H9 (cell line): ENCODE measurements around the gene RAB11FIP4. TPM values are rescaled to one million over a fixed set of nuclear protein-coding genes. Genes with fewer than 3 reads are reported as not detected.
A peak's percentile ranks its signal among the peaks of the same experiment; 100 is the strongest.

Experiments
- DNase-seq: peaks from one replicate; pipeline ENCODE4 v3.0.0-alpha.2; 2017
- H2AFZ ChIP-seq: one replicate; pipeline ENCODE4 v1.6.1; 2013; ENCODE audit warnings: mild to moderate bottlenecking, low read length, control low read depth, moderate library complexity
- H2AK5ac ChIP-seq: 2 replicates; pipeline ENCODE4 v1.6.1; 2013; ENCODE audit warnings: low read length, control low read depth, mixed read lengths; ENCODE audit not compliant: insufficient read length
- H2BK120ac ChIP-seq: one replicate; pipeline ENCODE4 v1.6.1; 2013; ENCODE audit warnings: low read depth, mild to moderate bottlenecking, low read length, control low read depth, inconsistent platforms; ENCODE audit not compliant: poor library complexity, severe bottlenecking
- H2BK12ac ChIP-seq: 2 replicates; pipeline ENCODE4 v1.6.1; 2013; ENCODE audit warnings: low read length, control low read depth, mixed read lengths, low read depth; ENCODE audit not compliant: insufficient read length
- H2BK15ac ChIP-seq: 2 replicates; pipeline ENCODE4 v1.6.1; 2013; ENCODE audit warnings: low read depth, low read length, control low read depth
- H2BK20ac ChIP-seq: one replicate; pipeline ENCODE4 v1.6.1; 2013; ENCODE audit warnings: low read depth, mild to moderate bottlenecking, low read length, control low read depth, inconsistent platforms; ENCODE audit not compliant: poor library complexity, severe bottlenecking
- H2BK5ac ChIP-seq: 2 replicates; pipeline ENCODE4 v1.6.1; 2013; ENCODE audit warnings: low read length, control low read depth, mixed read lengths; ENCODE audit not compliant: insufficient read length
- H3K14ac ChIP-seq: 2 replicates; pipeline ENCODE4 v1.6.1; 2013; ENCODE audit warnings: low read length, control low read depth; ENCODE audit not compliant: insufficient read depth
- H3K18ac ChIP-seq: 2 replicates; pipeline ENCODE4 v1.6.1; 2013; ENCODE audit warnings: low read depth, mild to moderate bottlenecking, mixed read lengths, low read length, control low read depth; ENCODE audit not compliant: insufficient read length
- H3K23ac ChIP-seq: 2 replicates; pipeline ENCODE4 v1.6.1; 2013; ENCODE audit warnings: low read length, control low read depth, mixed read lengths, low read depth; ENCODE audit not compliant: insufficient read length
- H3K23me2 ChIP-seq: 2 replicates; pipeline ENCODE4 v1.6.1; 2013; ENCODE audit warnings: low read depth, mild to moderate bottlenecking, mixed read lengths, low read length, control low read depth; ENCODE audit not compliant: insufficient read length, poor library complexity, severe bottlenecking
- H3K27ac ChIP-seq: 2 replicates; pipeline ENCODE4 v1.5.1; 2013; ENCODE audit warnings: low read length, control low read depth, mixed read lengths, low read depth; ENCODE audit not compliant: insufficient read length
- H3K27me3 ChIP-seq: 2 replicates; pipeline ENCODE4 v1.6.1; 2013; ENCODE audit warnings: low read length, control low read depth, inconsistent platforms; ENCODE audit not compliant: insufficient read depth
- H3K4ac ChIP-seq: 2 replicates; pipeline ENCODE4 v1.6.1; 2013; ENCODE audit warnings: low read depth, mild to moderate bottlenecking, control low read depth, inconsistent platforms, low read length, moderate library complexity
- H3K4me1 ChIP-seq: 2 replicates; pipeline ENCODE4 v1.6.1; 2013; ENCODE audit warnings: low read length, control low read depth, inconsistent platforms; ENCODE audit not compliant: insufficient read depth
- H3K4me2 ChIP-seq: 2 replicates; pipeline ENCODE4 v1.6.1; 2013; ENCODE audit warnings: low read length, control low read depth, mixed read lengths; ENCODE audit not compliant: insufficient read length, insufficient read depth
- H3K56ac ChIP-seq: 2 replicates; pipeline ENCODE4 v1.6.1; 2013; ENCODE audit warnings: low read depth, mild to moderate bottlenecking, mixed read lengths, low read length, control low read depth; ENCODE audit not compliant: insufficient read length
- H3K79me1 ChIP-seq: 2 replicates; pipeline ENCODE4 v1.6.1; 2013; ENCODE audit warnings: low read depth, mild to moderate bottlenecking, moderate library complexity, low read length, control low read depth, inconsistent platforms; ENCODE audit not compliant: insufficient read depth, poor library complexity, severe bottlenecking
- H3K79me2 ChIP-seq: 2 replicates; pipeline ENCODE4 v1.6.1; 2013; ENCODE audit warnings: low read length, control low read depth, inconsistent platforms; ENCODE audit not compliant: insufficient read depth
- H3K9ac ChIP-seq: 2 replicates; pipeline ENCODE4 v1.6.1; 2013; ENCODE audit warnings: low read length, control low read depth, mixed read lengths; ENCODE audit not compliant: insufficient read length; ENCODE audit errors: extremely low read depth
- H3K9me3 ChIP-seq: one replicate; pipeline ENCODE4 v1.6.1; 2013; ENCODE audit warnings: low read depth, low read length, inconsistent platforms; ENCODE audit not compliant: control insufficient read depth
- H3T11ph ChIP-seq: one replicate; pipeline ENCODE4 v1.6.1; 2013; ENCODE audit warnings: mild to moderate bottlenecking, low read length, control low read depth, inconsistent platforms
- H4K20me1 ChIP-seq: one replicate; pipeline ENCODE4 v1.6.1; 2013; ENCODE audit not compliant: control insufficient read depth, insufficient read length, insufficient read depth
- H4K5ac ChIP-seq: 2 replicates; pipeline ENCODE4 v1.6.1; 2013; ENCODE audit warnings: low read depth, mild to moderate bottlenecking, mixed read lengths, low read length, control low read depth; ENCODE audit not compliant: insufficient read length
- H4K8ac ChIP-seq: replicated peaks from 2 replicates; pipeline ENCODE4 v1.6.1; 2013; ENCODE audit warnings: low read length, control low read depth, mixed read lengths, low read depth; ENCODE audit not compliant: insufficient read length
- H4K91ac ChIP-seq: 2 replicates; pipeline ENCODE4 v1.6.1; 2013; ENCODE audit warnings: low read depth, mild to moderate bottlenecking, moderate library complexity, mixed read lengths, low read length, control low read depth; ENCODE audit not compliant: insufficient read length
- H3K27ac Mint-ChIP-seq, 3 experiments: 2 replicates in 2 of 3; 3 replicates in 1 of 3; pipeline ENCODE4 v1.8.0; 2020 to 2021; ENCODE audit warnings: mixed read lengths in 3 of 3, mild to moderate bottlenecking in 1 of 3, moderate library complexity in 1 of 3
- H3K27me3 Mint-ChIP-seq: 2 replicates; pipeline ENCODE4 v1.8.0; 2021; ENCODE audit warnings: low read depth, mild to moderate bottlenecking, moderate library complexity, mixed read lengths
- H3K36me3 Mint-ChIP-seq, 3 experiments: 2 replicates in 2 of 3; 3 replicates in 1 of 3; pipeline ENCODE4 v1.8.0; 2020 to 2021; ENCODE audit warnings: low read depth in 3 of 3, mixed read lengths in 3 of 3; ENCODE audit not compliant: insufficient read depth in 1 of 3
- H3K4me1 Mint-ChIP-seq, 2 experiments: 2 replicates each; pipeline ENCODE4 v1.8.0; 2020; ENCODE audit warnings: mixed read lengths in 2 of 2
- H3K4me3 Mint-ChIP-seq, 2 experiments: 2 replicates in 1 of 2; 3 replicates in 1 of 2; pipeline ENCODE4 v1.8.0; 2020 to 2021; ENCODE audit warnings: mild to moderate bottlenecking in 2 of 2, mixed read lengths in 2 of 2, moderate library complexity in 1 of 2
- H3K9me3 Mint-ChIP-seq, 2 experiments: 2 replicates in 1 of 2; 3 replicates in 1 of 2; pipeline ENCODE4 v1.8.0; 2020; ENCODE audit warnings: mild to moderate bottlenecking in 2 of 2, mixed read lengths in 2 of 2, moderate library complexity in 1 of 2
- WGBS: extraction: QIAGEN DNeasy Blood & Tissue Kit; methylation state at CpG from one replicate; pipeline ENCODE4 v1.1.7; 2013; ENCODE audit warnings: missing lambda C conversion rate, low lambda C conversion rate, mixed read lengths; ENCODE audit not compliant: insufficient read length; ENCODE audit errors: extremely low coverage; 5-methylcytosine and 5-hydroxymethylcytosine counted together
- total RNA-seq: library from RNA; stranded (reverse); gene quantifications from 2 replicates; pipeline ENCODE4 v1.2.1, GENCODE V29; 2021
- TF ChIP-seq, protein P1 (sequence below): fragments of 200-600 bp; sonication (generic); conservative IDR thresholded peaks from 3 replicates; pipeline ENCODE4 v1.8.0; 2021; ENCODE audit warnings: antibody characterized with exemption, mild to moderate bottlenecking

Gene RAB11FIP4
- total RNA-seq, 1 experiment from 2014 or later: 25.7 TPM

- H3K27me3 ChIP-seq: no peaks in the 10 kb centered on the region; the same call in 1 of the 2 replicates
- no peak overlapping the region for H4K8ac ChIP-seq
- Mint-ChIP-seq H3K9me3 (no peaks in the 10 kb centered on the region; a peak in 2 of 5 replicates), H3K4me1 (peaks cover 55 to 70% of the 10 kb centered on the region in 2 experiments), H3K36me3 (peaks cover 0 to 7% (median 3%) of the 10 kb centered on the region in 3 experiments; a peak in 4 of 7 replicates), H3K27me3 (peaks cover 4% of the 10 kb centered on the region; the same call in 1 of the 2 replicates), H3K27ac (peak overlapping the region; percentile 12 to 89 (median 81); a peak in 6 of 7 replicates), H3K4me3 (peak overlapping the region; percentile 73 to 91)
- H2BK120ac ChIP-seq: no peak overlapping the region
- no peak overlapping the region for H3K4ac ChIP-seq
- no peak overlapping the region for H3K14ac ChIP-seq
- no peak overlapping the region for H3K18ac ChIP-seq
- H4K5ac ChIP-seq: no peak overlapping the region
- no peak overlapping the region for H3T11ph ChIP-seq
- no peak overlapping the region for H3K56ac ChIP-seq
- no peaks in the 10 kb centered on the region for H3K9me3 ChIP-seq
- no peak overlapping the region for H4K91ac ChIP-seq
- TF ChIP-seq, protein P1, sequence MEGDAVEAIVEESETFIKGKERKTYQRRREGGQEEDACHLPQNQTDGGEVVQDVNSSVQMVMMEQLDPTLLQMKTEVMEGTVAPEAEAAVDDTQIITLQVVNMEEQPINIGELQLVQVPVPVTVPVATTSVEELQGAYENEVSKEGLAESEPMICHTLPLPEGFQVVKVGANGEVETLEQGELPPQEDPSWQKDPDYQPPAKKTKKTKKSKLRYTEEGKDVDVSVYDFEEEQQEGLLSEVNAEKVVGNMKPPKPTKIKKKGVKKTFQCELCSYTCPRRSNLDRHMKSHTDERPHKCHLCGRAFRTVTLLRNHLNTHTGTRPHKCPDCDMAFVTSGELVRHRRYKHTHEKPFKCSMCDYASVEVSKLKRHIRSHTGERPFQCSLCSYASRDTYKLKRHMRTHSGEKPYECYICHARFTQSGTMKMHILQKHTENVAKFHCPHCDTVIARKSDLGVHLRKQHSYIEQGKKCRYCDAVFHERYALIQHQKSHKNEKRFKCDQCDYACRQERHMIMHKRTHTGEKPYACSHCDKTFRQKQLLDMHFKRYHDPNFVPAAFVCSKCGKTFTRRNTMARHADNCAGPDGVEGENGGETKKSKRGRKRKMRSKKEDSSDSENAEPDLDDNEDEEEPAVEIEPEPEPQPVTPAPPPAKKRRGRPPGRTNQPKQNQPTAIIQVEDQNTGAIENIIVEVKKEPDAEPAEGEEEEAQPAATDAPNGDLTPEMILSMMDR: no peak
- H3K79me2 ChIP-seq: peaks cover 5% of the 10 kb centered on the region; the same call in 1 of the 2 replicates
- no peak overlapping the region for H3K27ac ChIP-seq
- H2BK5ac ChIP-seq: no peak overlapping the region
- peak overlapping the region; percentile 78 for H3K4me2 ChIP-seq
- H2AK5ac ChIP-seq: no peak overlapping the region
- peaks cover 11% of the 10 kb centered on the region for H3K23me2 ChIP-seq
- no peaks in the 10 kb centered on the region for H4K20me1 ChIP-seq
- H2BK12ac ChIP-seq: no peak overlapping the region
- no CpG with 5 or more reads among the region's 9 CpGs for WGBS
- H3K9ac ChIP-seq: no peak overlapping the region
- H3K4me1 ChIP-seq: peaks cover 9% of the 10 kb centered on the region; the same call in 1 of the 2 replicates
- H3K23ac ChIP-seq: no peak overlapping the region
- H3K79me1 ChIP-seq: peaks cover 6% of the 10 kb centered on the region
- no peak overlapping the region for H2AFZ ChIP-seq
- no peak overlapping the region for H2BK15ac ChIP-seq
- DNase-seq: no peak
- no peak overlapping the region for H2BK20ac ChIP-seq
Measured at GRCh38 chr17:31490019-31490650, 98.7 kb downstream of the RAB11FIP4 start.
